OCI-LY1 (cell line): ENCODE measurements around the gene XPO6.

Experiments used
- H2AFZ ChIP-seq: fragments of 200-600 bp; sonication (generic), shearing (Covaris generic); 2 replicates; pipeline ENCODE4 v1.6.0; 2014; ENCODE audit warnings: antibody characterized with exemption, mild to moderate bottlenecking, low read length
- H3F3A ChIP-seq: fragments of 200-600 bp; sonication (generic), shearing (Covaris generic); 2 replicates; pipeline ENCODE4 v1.6.0; 2014; ENCODE audit warnings: mild to moderate bottlenecking, antibody characterized with exemption, low read length, moderate library complexity; ENCODE audit not compliant: insufficient read depth
- H3K27ac ChIP-seq: fragments of 200-600 bp; sonication (generic); 2 replicates; pipeline ENCODE4 v1.5.1; 2014; ENCODE audit warnings: low read length, mixed run types, mild to moderate bottlenecking, low read depth; ENCODE audit not compliant: poor library complexity, severe bottlenecking
- H3K27me3 ChIP-seq: fragments of 200-600 bp; sonication (generic); 2 replicates; pipeline ENCODE4 v1.6.0; 2014; ENCODE audit warnings: antibody characterized with exemption, mild to moderate bottlenecking, low read length, moderate library complexity; ENCODE audit not compliant: insufficient read depth
- H3K36me3 ChIP-seq: fragments of 200-600 bp; sonication (generic); 2 replicates; pipeline ENCODE4 v1.6.1; 2014; ENCODE audit warnings: mild to moderate bottlenecking, antibody characterized with exemption, low read length, moderate library complexity, mixed read lengths; ENCODE audit not compliant: insufficient read depth
- H3K4me1 ChIP-seq: fragments of 200-600 bp; sonication (generic); 2 replicates; pipeline ENCODE4 v1.5.1; 2014; ENCODE audit warnings: mild to moderate bottlenecking, low read length, moderate library complexity; ENCODE audit not compliant: insufficient read depth, severe bottlenecking
- H3K4me2 ChIP-seq: fragments of 200-600 bp; sonication (generic), shearing (Covaris generic); 2 replicates; pipeline ENCODE4 v1.6.1; 2014; ENCODE audit warnings: low read length
- H3K4me3 ChIP-seq: fragments of 200-600 bp; sonication (generic); 2 replicates; pipeline ENCODE4 v1.5.1; 2014; ENCODE audit warnings: low read length, low read depth, mild to moderate bottlenecking, mixed read lengths; ENCODE audit not compliant: poor library complexity, severe bottlenecking
- H3K79me2 ChIP-seq: fragments of 200-600 bp; shearing (Covaris generic); 2 replicates; pipeline ENCODE4 v1.6.1; 2016; ENCODE audit warnings: mixed run types, low read length, mixed read lengths; ENCODE audit not compliant: insufficient read depth
- H3K9ac ChIP-seq: fragments of 200-600 bp; sonication (generic), shearing (Covaris generic); 2 replicates; pipeline ENCODE4 v1.6.1; 2014; ENCODE audit warnings: mild to moderate bottlenecking, low read length, mixed read lengths
- H3K9me2 ChIP-seq: fragments of 200-600 bp; sonication (generic), shearing (Covaris generic); 2 replicates; pipeline ENCODE4 v1.6.1; 2014; ENCODE audit warnings: low read depth, mild to moderate bottlenecking, low read length, mixed read lengths
- H3K9me3 ChIP-seq: fragments of 200-600 bp; shearing (Covaris generic); 2 replicates; pipeline ENCODE4 v1.6.1; 2014; ENCODE audit warnings: low read length, mixed read lengths
- H4K20me1 ChIP-seq: fragments of 200-600 bp; sonication (generic), shearing (Covaris generic); 2 replicates; pipeline ENCODE4 v1.6.0; 2016; ENCODE audit warnings: mild to moderate bottlenecking, low read length; ENCODE audit not compliant: insufficient read depth
- EZH2 ChIP-seq: fragments of 200-600 bp; sonication (generic), shearing (Covaris generic); IDR thresholded peaks from 2 replicates; pipeline ENCODE4 v1.8.0; 2017; ENCODE audit warnings: borderline replicate concordance, mixed run types, mild to moderate bottlenecking, antibody characterized with exemption, low read length, moderate library complexity, mixed read lengths
- TF ChIP-seq, protein P1 (sequence below): fragments of 200-600 bp; sonication (generic), shearing (Covaris generic); IDR thresholded peaks from 2 replicates; pipeline ENCODE4 v1.5.1; 2017; ENCODE audit warnings: mild to moderate bottlenecking, antibody characterized with exemption, low read length, moderate library complexity, mixed read lengths

XPO6 gene

GRCh38 chr16:28089992-28090365, 121.8 kb downstream of the XPO6 start:
- no peaks in the 10 kb centered on the region for H3K27me3 ChIP-seq
- H2AFZ ChIP-seq: no peak overlapping the region
- H3K9me3 ChIP-seq: no peaks in the 10 kb centered on the region
- no peaks in the 10 kb centered on the region for H3K9me2 ChIP-seq
- H3K9ac ChIP-seq: no peak overlapping the region
- no peaks in the 10 kb centered on the region for H3K4me1 ChIP-seq
- H3K4me2 ChIP-seq: no peak overlapping the region
- H3F3A ChIP-seq: no peaks in the 10 kb centered on the region
- no peak overlapping the region for H3K4me3 ChIP-seq
- H3K79me2 ChIP-seq: no peaks in the 10 kb centered on the region
- no peak overlapping the region for H3K27ac ChIP-seq
- H4K20me1 ChIP-seq: no peaks in the 10 kb centered on the region
- TF ChIP-seq EZH2: no peak
- TF ChIP-seq, protein P1, sequence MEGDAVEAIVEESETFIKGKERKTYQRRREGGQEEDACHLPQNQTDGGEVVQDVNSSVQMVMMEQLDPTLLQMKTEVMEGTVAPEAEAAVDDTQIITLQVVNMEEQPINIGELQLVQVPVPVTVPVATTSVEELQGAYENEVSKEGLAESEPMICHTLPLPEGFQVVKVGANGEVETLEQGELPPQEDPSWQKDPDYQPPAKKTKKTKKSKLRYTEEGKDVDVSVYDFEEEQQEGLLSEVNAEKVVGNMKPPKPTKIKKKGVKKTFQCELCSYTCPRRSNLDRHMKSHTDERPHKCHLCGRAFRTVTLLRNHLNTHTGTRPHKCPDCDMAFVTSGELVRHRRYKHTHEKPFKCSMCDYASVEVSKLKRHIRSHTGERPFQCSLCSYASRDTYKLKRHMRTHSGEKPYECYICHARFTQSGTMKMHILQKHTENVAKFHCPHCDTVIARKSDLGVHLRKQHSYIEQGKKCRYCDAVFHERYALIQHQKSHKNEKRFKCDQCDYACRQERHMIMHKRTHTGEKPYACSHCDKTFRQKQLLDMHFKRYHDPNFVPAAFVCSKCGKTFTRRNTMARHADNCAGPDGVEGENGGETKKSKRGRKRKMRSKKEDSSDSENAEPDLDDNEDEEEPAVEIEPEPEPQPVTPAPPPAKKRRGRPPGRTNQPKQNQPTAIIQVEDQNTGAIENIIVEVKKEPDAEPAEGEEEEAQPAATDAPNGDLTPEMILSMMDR: no peak
- no peaks in the 10 kb centered on the region for H3K36me3 ChIP-seq

DNA sequence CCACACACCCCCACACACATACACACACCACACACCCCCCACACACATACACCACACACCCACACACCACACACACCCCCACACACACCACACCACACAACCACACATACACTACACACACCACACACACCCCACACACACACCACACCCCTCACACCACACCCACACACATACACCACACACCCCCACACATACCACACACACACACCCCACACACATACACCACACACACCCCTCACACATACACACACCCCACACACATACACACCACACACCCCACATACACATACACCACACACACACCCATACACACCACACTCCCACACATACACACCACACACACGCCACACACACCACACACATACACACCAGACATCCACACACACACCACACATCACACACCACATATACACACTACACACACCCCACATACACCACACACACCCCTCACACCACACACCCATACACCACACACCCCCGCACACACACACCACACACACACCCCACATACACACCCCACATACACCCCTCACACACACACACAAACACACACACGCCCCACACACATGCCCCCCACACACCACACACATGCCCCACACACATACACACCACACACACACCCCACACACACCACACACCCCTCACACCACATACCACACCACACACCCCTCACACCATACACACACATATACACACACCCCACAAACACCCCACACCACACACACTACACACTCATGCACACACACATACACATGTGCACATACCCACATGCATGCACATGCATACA, 122.4 kb downstream of the XPO6 start:
- TF ChIP-seq, protein P1: no peak
- TF ChIP-seq EZH2: no peak
- no peak overlapping the region for H3K27ac ChIP-seq
- H2AFZ ChIP-seq: no peak overlapping the region
- H4K20me1 ChIP-seq: no peaks in the 10 kb centered on the region
- H3K27me3 ChIP-seq: no peaks in the 10 kb centered on the region
- H3K4me2 ChIP-seq: no peak overlapping the region
- H3K79me2 ChIP-seq: no peaks in the 10 kb centered on the region
- H3K9me3 ChIP-seq: no peaks in the 10 kb centered on the region
- no peaks in the 10 kb centered on the region for H3F3A ChIP-seq
- H3K9ac ChIP-seq: no peak overlapping the region
- H3K4me3 ChIP-seq: no peak overlapping the region
- no peaks in the 10 kb centered on the region for H3K4me1 ChIP-seq
- no peaks in the 10 kb centered on the region for H3K36me3 ChIP-seq
- H3K9me2 ChIP-seq: no peaks in the 10 kb centered on the region

DNA sequence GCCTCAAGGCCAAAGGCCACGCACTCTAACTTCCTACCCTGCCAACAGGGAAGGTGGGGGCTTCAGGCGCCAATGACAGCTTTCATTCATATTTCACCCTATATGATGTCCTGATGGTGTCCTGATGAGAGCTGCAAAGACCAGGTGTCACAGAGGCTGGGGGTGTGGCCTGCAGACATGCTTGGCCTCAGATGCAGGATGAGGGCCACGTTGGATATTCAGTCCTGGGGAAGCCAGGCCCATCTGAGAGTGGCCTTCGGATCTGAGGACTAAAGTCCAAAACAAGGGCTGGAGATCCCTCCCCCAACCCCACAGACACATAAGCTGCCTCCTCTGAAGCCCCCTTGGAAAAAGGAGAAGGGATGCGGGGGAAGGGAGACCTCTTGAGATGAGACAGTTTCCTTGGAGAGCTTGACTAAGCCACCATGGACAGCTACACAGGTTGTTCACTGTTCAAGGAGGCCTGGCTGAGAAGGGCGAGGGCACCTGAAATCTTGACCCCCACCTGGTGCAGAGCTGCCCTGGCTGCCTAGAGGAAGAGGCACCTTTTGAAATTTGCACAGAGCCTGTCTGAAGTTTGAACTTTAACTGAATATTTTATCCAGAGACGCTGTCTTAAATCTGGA, 124.0 kb downstream of the XPO6 start:
- Histone ChIP-seq H3K27ac (no peak overlapping the region), H3K4me2 (no peak overlapping the region), H3K9me3 (no peaks in the 10 kb centered on the region)

More for the DNA sequence above, 124.0 kb downstream of the XPO6 start:
- no peaks in the 10 kb centered on the region for H4K20me1 ChIP-seq
- no peaks in the 10 kb centered on the region for H3K79me2 ChIP-seq
- H3K9me2 ChIP-seq: no peaks in the 10 kb centered on the region
- H2AFZ ChIP-seq: no peak overlapping the region
- H3K27me3 ChIP-seq: no peaks in the 10 kb centered on the region
- H3F3A ChIP-seq: no peaks in the 10 kb centered on the region
- no peak for TF ChIP-seq EZH2
- TF ChIP-seq, protein P1: no peak
- H3K4me1 ChIP-seq: no peaks in the 10 kb centered on the region
- no peak overlapping the region for H3K4me3 ChIP-seq
- H3K36me3 ChIP-seq: no peaks in the 10 kb centered on the region
- no peak overlapping the region for H3K9ac ChIP-seq
